ENCODE results near the gene PLCG2.
"Not testable (repeated sequence)": the region's sequence is repeated elsewhere in the genome, so short reads cannot be mapped to it uniquely, and the experiment has no call there.

The PLCG2 gene

DNA sequence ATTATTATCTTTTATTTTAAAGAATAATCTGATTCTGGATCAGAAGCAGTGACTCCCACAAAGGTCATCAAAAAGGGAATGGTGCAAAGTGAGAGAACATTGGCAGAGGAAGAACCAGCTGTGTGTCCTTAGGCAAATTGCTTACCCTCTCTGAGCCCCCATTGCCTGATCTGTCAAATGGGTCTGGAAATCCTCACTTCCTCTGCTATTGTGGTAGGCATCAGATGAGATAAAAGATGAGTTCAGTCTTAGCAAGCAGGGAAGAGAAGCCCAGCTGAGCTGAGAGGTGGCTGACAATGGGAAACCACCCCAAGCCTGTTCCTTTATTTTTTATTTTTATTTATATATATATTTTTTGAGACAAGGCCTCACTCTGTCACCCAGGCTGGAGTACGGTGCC, 24.2 kb upstream of the PLCG2 start:
- no peak for DNase-seq (ENCODE audit: low read depth in 2 of 2)

DNA sequence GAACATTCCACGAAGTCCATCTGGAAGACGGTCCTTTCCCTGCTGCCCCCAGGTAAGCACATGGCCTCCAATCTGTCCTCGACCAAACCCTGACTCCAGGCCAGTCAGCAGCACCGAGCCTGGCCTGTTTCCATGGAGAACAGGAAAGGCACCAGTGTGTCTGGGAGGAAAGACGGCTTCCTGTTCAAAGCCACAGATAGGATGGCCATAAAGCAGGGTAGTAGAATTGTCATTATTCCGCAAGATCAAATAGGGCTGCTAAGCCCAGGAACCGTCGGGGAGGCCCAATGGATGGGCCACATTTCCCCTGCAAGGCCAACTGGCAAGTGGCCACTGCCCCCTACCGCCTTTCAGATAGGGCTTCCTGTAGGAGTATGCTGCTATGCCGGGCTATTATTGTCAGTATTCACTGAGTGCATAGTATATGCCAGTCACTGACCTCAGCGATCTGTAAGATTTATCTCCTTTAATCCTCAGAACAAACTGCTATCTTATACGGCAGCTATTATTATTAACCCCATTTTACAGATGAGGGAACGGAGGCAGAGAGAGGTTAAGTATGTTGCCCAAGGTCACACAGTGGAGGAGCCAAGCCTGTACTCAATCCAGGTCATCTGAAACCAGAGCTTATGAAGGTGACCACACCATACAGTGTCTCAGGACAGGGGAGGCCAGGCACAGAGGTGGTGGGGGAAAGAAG, 23.0 kb upstream of the PLCG2 start:
- no peak for DNase-seq (ENCODE audit: low read depth in 2 of 2)

DNA sequence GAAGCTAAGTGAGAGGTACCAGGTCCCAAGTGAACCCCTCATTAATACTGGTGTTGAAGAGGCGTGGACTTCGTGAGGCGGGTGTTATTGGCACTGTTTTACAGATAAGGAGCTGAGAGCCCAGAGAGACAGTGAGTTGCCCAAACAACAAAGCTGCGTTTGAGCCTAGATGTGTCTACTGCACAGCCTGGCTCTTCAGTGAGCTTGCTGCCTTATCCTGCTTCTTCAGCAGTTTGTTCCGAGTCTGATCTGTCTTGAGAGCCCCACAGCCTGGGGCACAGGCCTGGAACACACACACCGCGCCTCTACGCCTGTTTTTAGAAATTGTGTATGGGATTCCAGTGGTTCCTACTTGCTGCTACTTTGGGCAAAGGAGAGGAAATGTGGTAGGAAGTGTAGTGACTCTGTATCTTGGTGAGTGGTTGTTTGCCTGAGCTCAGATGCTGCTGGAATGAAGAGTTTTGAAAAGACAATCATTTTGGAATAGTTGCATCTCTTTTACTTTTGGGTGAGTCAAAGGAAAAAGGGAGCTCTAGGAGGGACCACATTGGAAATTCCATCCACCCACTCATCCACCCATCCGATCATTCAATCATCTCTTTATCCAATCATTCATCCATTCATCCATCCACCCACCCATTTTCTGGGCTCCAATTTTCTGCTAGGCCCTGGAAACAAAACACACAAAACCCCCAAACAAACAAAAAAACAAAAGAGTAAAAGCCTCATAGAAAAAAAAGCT, 22.3 kb upstream of the PLCG2 start:
- no peak for DNase-seq (ENCODE audit: low read depth in 2 of 2)

DNA sequence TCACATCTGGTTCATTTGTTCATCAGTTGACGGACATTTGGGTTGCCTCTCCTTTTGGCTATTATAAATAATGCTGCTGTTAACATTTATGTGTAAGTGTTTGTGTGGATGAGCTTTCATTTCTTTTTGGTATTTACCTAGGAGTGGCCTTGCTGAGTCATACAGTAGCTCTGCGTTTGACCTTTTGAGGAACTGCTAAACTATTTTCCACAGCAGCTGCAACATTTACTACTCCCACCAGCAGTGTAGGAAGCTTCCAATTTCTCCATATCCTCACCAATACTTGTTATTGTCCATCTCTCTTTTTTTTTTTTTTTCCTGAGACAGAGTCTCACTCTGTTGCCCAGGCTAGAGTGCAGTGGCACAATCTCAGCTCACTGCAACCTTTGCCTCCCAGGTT, 20.7 kb upstream of the PLCG2 start:
- no peak for DNase-seq (ENCODE audit: low read depth in 2 of 2)

DNA sequence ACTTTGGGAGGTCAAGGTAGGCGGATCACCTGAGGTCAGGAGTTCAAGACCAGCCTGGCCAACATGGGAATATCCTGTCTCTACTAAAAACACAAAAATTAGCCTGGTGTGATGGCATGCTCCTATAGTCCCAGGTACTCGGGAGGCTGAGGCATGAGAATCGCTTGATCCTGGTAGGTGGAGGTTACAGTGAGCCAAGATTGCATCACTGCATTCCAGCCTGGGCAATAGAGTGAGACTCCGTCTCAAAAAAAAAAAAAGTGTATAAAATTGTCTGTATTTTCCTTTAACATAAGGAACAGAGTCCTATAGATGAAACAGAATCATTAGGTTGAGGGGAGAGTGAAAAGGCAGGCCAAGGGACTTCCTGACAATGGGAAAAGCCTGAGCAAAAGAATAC, 16.8 kb upstream of the PLCG2 start:
- DNase-seq (ENCODE audit: low read depth in 2 of 2): not testable (repeated sequence)

DNA sequence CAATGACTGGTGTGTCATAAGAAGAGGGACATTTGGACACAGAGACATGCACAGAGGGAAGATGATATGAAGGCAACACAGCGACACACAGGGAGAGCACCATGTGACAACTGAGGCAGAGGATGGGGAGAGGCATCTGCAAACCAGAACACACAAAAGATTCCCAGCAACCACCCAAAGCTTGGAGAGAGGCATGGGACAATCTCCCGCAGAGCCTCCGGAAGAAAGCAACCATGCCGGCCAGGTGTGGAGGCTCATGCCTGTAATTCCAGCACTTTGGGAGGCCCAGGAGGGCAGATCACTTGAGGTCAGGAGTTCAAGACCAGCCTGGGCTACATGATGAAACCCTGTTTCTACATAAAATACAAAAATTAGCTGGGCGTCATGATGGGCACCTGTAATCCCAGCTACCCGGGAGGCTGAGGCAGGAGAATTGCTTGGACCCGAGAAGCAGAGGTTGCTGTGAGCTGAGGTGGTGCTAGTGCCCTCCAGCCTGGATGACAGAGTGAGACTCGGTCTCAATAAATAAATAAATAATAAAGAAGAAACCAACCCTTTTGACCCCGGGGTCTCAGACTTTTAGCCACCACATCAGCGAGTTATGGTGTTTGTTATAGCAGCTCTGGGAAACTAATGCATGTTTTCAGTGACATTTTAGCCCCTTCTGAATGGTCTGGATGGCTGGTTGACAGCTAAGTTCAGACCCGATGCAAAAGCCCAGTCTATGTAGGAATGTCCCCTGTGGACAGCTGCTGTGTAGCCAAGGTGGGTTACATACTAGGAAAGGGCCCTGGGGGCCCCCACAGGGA, 13.8 kb upstream of the PLCG2 start:
- no peak for DNase-seq (ENCODE audit: low read depth in 2 of 2)

DNA sequence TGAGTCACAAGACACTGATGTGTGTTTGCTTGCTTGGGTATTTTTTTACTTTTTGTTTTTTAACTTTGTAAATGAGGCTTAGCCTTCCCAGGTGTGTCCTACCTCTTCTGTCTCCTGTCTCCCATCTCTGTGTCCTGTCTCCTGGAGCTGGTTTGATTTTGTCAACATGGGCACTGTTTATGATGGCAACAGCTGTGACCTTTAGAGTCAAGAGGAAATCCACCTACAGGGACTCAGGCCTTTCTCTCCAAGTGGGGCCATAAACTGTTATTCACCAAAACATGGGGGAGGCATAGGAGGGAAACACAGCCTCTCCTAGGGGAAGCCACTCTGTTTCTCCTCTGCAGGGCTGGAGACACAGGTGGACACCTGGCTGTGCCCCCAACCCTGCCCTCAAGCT, 13.1 kb upstream of the PLCG2 start:
- DNase-seq (ENCODE audit: low read depth in 2 of 2): no peak

DNA sequence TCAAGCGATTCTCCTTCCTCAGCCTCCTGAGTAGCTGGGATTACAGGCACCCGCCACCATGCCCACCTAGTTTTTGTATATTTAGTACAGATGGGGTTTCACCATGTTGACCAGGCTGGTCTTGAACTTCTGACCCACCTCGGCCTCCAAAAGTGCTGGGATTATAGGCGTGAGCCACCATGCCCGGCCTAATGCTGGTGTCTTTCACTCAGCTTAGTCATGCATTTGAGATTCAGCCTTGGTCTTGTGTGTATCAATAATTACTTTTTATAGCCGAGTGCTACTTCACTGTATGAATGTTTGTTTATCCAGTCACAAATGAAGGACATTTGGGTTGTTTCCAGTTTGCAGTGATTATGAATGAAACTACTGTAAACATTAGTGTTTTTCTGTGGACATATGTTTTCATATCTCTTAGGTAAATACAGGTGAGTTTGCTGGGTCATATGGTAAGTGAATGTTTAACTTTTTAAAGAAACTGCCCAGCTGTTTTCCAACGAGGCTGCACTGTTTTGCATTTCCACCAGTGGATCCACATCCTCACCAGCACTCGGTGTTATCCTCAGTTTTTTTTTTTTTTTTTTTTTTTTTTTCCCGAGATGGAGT, 11.0 kb upstream of the PLCG2 start:
- no peak for DNase-seq (ENCODE audit: low read depth in 2 of 2)

DNA sequence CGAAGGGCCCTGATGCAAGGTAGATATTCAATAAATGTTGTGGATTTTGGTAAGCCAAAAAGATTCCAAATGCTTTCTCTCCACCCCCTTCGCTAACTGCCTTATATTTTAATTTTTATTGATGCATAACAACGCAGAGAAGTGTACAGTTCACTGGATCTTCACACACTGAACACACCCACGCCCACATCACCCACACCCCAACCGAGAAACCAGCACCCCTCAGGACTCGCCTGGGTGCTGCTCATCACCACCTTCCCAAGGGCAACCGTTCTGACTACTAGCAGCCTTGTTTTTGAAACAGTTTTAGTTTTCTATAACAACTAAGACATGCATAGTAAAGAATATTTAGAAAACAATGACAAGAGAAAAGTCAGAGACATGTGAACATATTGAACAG, 9.1 kb upstream of the PLCG2 start:
- no peak for DNase-seq (ENCODE audit: low read depth in 2 of 2)

DNA sequence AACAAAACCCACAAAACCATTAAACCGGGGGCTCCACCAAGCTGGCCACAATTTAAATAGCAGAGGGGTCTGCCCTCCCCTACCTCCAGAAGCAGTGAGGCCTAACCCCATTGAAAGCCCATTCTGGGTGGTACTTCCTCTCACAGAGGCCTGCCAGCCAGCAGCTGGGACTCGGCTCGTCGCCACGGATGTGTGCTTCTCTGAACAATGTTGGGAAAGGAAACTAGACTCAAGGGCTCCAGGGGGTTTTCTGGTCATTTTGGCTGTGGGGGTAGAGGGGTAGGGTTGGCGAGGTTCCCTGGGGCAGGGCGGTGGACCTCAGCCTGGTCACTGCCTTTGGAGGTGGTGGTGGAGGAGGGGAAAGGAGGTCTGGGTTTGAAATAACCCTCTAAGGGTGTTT, 4.7 kb upstream of the PLCG2 start:
- no peak for DNase-seq (ENCODE audit: low read depth in 2 of 2)

DNA sequence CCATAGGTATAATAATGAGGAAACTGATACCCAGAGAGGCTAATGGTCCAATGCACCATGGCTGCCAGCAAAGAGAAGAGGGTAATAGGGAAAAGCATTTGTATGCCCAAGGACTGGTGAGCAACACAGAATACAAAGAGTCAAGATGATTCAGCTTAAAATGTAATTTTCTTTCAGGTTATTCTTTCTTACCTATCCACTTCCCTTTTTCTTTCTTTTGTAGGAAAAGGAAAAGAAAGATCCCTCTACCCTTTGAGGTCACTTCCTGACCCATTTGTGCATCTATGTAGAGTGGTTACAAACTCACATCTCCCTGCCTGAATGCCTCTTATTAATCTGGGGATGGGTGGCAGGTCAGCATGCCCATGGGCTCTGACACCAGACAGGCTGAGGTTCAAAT, 3.5 kb upstream of the PLCG2 start:
- DNase-seq (ENCODE audit: low read depth in 2 of 2): no peak

DNA sequence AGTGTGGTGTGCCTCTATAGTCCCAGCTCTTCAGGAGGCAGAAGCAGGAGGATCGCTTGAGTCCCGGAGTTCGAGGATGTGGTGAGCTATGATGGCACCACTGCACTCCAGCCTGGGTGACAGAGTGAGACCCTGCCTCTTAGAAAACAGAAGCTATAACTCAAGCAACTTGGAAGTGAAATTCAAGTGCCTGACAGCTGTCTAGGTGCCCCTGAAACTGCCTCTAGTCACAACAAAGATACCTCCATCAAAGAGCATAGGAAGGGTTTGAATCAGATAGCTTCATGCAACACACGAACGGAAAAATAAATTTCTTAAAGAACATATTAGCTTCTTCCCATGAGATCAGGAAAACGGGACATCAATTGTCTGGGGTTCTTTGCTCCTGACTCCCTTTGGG, 860 bp upstream of the PLCG2 start:
- DNase-seq (ENCODE audit: low read depth in 2 of 2): no peak

DNA sequence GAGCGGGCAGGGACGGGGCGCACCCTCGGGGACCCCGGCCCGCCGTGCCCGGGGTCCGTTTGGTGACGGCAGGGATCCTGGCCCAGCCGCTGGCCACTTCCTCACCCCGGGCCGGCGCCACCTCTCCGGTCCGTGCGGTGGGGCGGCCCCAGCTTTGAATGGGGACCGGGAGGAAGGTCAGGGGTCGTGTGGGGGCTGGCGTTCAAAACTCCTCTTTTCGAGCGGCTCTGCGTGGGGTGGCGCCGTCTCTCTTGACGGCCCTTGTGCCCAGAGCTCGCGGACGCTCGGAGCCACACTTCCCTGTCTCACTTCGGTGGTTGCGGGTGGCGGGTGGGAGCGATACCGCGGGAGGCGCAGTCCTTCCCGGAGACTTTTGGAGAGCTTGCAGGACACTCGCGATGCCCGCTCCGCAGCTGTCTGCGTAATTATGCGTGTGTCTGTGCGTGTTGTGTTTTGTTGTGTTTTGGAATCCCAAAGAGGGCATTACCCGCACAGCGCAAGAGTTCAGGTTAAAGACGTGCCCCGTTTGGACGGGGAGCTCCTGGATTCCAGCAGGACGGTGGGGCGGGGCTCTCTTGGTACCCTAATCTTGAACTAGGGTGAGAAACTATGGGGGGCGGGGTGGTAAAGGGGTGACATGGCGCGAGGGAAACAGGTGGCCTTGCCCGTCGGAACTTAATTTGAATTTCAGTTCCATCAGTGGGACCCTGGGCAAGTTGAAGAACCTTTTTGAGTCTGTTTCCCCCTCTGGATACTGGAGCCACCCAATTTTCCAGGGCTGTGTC, 637 bp downstream of the PLCG2 start:
- no peak for DNase-seq (ENCODE audit: low read depth in 2 of 2)

DNA sequence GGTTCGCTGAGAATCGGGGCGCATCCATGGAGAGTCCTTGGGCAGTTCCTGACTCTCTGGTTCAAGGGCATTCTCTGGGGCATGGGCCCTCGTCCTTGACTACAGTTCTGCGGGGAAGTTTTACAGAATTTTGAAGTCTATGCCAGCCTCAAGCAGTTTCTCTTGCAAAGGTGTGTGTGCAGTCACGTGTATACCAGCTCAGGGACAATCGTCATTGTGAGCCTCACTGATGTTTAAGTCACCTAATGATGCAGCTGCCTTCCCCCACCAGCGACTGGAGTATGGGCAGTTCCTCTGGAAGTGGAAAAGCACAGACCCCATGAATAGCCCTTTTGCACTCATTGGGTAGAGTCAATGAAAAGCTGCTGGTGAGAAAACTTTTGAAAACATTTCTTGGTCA, 1.3 kb downstream of the PLCG2 start:
- DNase-seq (ENCODE audit: low read depth in 2 of 2): no peak

DNA sequence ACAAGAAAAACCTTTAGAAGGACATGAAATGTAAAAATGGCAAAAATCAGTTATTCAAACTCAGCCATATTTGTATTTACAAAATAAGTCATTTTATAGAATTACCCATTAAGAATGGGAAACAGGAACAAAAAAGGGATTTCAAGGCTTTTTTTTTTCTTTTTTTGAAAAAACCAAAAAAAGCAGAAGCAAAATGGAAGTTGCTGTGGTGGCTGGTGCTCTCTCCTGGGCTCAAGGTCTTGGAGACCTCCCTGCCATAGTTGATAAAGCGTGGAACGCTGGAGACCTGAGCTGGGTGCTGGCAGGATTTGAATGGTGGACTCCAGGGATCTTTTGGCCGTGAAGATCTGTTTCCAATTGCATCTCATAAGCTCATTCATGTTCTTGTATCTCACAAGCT, 3.1 kb downstream of the PLCG2 start:
- no peak for DNase-seq (ENCODE audit: low read depth in 2 of 2)

DNA sequence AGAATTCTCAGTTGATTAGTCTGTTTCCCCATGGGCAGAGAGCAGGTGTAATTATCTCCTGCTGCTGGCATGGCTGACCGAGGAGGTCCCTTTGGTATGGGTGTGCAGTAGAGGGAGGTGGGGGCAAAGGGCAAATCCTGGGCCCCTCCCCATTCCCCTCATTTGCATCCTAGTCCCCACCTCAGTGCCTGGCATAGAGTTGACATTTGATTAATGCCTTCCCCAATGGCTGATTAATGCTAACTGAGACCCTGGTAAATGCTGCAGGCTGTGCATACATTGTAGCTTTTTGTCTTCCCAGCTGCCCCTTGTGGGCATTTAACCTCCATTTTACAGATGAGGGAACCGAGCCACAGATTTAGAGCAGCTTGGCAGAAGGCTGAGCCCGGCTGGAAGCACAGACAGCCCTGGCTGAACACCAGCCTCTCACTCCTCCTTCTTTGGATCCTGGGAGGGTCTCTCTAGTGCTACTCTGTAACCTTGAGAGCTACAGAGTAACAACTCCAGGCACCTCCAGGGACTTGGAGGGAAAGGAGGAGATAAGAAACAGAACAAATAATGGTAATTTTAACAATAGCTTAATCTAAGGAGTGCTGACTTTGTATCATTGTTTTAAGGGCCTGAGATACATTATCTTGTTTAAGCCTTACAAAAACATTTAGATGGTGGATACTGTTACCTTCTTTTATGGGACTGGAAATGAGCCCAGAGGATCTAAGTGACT, 5.1 kb downstream of the PLCG2 start:
- no peak for DNase-seq (ENCODE audit: low read depth in 2 of 2)

DNA sequence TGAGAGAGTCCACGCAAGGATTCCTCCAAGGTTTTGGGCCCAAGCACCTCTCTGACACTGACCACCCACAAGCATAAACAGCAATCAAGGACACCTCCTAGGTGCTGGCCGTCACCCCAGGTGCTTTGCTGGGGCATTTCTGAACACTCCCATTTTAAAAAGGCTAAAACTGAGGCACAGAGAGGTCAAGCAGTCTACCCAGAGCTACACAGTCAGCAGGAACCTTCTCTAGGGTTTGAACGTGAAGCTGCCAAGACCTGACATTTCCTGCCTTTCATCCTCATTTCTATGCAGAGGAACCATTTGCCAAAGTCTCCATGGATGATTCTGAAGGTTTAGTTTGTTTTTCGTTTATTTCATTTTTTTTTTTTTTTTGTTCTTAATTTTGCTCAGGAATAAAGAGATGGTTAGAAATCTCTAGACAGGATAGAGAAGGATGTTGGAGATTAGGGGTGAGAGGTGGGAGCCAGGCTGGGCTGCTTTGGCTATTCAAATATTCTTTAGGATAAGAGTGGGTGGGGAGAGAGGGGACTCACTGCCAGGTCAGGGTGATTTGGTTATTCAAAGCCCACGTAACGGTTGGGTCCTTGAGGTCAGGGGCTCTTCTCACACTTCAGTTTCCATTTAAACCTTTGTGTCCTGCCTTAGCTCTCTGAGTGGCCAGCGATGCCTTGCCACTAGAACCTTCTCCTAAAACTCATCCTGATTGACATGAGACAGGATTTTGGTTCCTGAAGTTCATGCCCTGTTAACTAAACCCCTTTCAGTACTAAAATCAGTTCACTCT, 6.2 kb downstream of the PLCG2 start:
- no peak for DNase-seq (ENCODE audit: low read depth in 2 of 2)

DNA sequence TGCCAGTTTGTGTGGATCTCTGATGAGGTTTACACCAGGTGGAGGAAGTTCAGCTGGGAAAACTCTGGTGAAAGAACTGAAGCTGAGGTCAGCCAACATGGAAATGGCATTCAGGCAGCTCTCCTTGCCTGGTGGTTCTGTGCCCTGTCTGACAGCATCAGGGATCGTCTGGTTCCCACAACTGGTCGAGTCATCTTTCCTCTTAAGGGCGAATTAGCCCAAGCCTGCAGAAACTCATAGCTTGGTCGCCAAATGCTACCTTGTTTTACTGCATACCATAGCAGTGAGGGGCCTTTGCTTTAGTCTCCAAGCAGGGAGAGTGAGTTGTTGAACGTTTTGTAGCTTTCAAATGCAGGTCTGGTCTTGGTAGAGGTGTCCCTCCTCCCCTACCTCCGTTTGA, 7.2 kb downstream of the PLCG2 start:
- no peak for DNase-seq (ENCODE audit: low read depth in 2 of 2)

DNA sequence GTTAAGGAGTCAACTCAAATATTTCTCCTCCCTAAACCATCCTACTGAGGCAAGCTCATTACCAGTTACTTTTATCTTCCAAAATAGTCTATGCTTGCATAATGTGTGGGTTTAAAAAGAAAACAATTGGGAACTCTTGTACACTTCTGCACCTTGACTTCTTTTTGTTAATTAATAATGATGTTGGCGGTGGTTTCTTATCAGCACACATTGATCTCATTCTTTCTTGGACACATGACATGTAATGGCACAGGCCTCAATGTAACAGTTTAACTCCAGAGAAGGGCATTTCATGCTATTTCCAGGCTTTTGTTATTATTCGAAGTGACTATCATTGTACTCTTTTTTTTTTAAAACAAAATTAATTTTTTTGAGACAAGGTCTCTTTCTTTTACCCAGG, 7.8 kb downstream of the PLCG2 start:
- no peak for DNase-seq (ENCODE audit: low read depth in 2 of 2)

DNA sequence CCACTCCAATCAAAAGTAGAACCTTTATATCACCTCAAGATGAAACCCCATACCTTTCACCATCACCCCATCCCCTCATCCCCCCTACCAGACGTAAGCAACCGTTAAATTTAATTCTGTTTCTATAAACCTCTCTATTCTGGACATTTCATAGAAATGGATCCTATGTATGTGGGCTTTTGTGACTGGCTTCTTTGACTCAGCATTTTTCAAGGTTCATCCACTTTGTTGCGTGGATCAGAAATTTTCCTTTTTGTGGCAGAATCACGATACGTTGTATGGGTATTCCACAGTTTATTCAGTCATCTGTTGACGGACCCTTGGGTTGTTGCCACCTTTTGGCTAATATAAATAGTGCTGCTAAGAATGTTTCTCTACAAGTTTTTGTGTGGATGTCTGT, 8.6 kb downstream of the PLCG2 start:
- no peak for DNase-seq (ENCODE audit: low read depth in 2 of 2)

All from stimulated activated CD8-positive, alpha-beta memory T cell treated with anti-CD3 and anti-CD28 coated beads, Interleukin-2, amount 100 ng/mL, for 48 hours (primary cell).